Suppressor macrophage treated with lipopolysaccharide for 4 hours (primary cell): Measurements from ENCODE around the gene CNKSR3.

Experiments
- DNase-seq: peaks from one replicate; pipeline ENCODE4 v3.0.0-alpha.2; 2020

Gene CNKSR3

DNA sequence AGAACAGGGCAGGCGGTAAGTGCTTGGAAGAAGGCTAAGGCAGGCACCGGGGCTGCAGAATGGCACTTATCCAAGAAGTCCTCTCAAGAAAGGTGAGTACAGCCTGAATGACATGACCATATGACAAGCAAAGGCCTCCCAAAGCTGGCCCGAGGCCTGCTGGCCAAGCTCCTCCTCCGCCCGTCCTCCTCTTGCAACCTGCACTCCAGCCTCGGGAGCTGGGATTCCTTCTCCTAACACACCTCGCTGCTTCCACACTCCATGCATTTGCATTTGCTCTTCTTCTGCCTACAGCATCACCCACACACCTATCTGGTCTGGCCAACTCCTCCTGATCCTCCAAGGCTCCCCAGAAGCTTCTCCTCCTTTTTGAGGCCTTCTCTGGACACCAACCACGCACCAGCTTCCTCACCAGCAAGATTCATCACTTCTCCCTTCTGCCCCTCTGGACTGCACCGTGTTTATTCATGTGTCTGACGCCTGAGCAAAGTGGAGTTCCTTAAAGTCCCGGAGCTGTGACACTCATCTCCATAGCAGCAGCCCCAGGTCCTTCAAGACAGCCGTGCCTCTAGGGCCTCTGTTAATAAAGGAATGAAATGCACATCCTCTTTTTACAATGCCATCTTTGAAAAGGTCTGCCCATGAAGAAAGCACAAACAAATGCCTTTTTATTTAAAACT, 32.3 kb downstream of the CNKSR3 start:
- peak; percentile 72 for DNase-seq

DNA sequence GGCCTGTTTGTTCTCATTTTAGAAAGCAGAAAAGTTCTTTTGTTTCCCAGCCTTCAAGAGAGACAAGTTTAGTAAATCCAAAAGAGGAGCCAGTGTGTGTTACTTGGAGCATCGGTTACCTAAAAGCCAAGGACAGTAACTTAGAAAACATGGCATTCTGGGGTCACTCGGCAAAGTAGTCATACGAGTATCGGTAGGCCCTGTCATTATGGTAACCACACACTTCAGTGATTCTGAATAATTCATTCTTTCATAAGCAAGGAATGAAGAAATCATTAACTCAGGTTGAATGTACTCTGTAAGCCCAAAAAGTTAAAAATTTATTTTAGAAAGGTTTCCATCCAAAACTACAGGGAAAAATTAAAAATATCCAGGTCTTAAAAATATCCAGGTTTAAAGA, 34.0 kb downstream of the CNKSR3 start:
- no peak for DNase-seq

DNA sequence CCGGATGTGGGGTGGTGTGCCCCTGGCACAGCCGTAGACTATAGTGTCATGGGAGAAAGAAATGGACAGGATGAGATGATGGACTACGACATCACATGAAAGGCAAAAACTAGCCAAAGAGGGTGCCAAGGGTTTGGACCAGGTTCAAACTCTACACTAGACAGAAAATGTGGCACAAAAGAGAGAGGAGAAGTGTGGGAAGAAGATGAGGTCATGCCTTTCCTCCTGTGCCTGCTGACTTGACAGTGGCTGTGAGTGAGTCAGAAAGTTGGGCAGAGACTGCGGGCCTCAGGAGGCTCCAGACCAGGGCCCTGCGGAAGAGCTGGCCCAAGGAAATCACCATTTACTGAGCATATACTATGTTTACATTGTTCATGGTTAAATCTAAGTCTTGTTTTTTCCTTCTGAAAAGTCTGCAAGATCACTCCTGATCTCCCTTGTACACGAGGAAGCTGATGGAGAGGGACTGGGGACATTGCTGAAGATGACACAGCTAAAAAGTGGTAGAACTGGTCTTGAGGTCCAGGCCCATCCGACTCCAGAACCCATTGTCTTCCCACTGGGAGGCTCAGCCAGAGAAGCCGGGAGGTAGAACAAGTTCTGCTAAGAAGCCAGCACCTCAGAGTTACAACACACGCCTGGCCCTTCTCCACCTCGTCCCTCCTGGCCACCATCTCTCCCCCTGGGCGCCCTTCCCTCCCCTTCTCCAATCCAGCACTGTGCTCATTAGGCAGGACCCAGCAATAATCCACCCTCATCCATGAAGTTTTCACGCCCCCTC, 35.6 kb downstream of the CNKSR3 start:
- DNase-seq = peak; percentile 70

DNA sequence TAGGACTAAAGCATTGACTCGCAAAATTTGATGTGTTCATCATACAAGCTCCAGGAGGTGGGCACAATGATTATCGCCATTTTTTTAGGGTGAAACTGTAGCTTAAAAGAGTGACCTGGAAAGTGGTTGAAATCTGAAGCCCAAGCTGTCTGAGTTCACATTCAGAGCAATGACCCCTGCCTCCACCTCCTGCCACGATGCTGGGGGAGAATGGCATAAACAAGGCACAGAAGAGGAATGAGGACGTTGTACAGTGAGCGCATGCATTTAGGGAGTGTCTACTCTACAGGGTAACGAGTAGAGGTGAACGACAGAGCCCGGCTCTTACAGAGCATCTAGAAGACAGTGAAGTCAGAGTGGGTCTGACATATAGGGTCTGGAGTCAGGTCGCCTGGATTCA, 37.2 kb downstream of the CNKSR3 start:
- no peak for DNase-seq

DNA sequence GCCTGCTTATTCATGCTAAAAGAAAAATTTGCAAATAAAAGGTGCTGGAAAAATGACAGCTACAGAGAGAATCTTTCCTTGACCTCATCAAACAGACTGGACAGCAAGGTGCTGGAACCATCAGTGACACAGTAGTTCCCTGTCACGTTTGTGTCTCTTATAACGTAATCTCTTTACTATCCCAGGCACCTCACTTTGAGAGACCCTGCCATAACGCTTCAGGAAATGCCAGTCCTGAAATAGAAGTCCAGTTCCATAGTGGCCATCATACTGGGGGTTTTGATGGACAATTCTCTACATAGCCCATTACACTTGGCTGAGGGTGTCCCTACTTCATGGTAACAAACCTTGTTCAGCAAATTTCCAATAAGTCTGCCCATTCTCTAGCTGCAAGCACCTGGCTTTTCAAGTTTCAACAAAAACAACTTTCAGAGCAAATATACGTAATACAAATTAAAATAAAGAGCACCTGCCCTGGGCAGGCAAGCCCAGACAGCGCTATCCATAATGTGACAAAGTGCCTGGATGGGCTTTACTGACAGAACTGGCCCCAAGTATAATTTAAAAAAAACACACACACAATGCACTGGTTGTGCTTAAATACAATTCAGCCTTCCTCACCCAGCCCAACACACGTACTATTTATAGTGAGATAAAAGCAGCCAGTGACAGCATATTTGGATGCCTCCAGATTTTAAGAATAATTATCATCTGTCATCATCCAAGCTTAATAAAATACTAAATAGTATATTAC, 38.7 kb downstream of the CNKSR3 start:
- DNase-seq = no peak

DNA sequence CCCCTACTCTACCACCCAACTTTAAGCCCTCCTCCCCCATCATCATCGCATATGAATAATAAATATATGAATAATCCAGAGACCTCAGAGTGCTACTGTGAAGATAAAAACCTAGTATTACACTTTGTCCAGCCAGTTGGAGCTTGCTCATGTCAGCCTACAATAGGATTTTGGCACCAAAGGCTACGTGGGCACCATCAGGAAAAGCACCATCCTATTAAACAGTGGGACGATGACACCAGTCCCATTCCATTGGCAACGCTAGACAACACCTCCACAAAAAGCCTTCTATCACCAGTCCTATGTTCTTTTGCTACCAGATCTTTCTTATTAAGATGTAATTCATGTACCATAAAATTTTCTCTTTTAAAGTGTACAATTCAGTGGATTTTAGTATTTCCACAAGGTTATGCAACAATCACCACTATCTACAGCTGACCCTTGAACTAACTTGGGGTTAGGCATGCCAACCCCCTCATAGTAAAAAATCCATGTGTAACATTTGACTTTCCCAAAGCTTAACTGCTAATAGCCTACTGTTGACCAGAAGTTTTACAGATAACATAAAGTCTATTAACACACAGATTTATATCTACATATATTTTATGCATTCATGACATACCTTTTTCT, 41.1 kb downstream of the CNKSR3 start:
- no peak for DNase-seq

DNA sequence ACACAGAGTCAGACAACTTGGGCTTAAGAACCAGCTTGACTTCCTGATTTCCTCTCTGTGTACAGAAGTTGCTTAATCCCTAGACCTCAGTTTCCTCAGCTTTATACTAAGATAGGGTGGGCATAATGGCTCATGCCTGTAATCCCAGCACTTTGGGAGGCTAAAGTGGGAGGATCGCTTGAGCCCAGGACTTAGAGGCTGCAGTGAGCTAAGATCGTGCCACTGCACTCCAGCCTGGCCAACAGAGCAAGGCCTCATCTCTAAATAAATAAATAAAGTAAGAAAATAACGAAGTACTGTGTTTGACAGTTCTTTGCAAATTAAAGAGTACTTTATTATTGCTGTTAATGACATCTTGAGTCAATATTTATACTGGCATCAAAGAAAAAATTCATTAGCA, 41.7 kb downstream of the CNKSR3 start:
- DNase-seq = no peak

DNA sequence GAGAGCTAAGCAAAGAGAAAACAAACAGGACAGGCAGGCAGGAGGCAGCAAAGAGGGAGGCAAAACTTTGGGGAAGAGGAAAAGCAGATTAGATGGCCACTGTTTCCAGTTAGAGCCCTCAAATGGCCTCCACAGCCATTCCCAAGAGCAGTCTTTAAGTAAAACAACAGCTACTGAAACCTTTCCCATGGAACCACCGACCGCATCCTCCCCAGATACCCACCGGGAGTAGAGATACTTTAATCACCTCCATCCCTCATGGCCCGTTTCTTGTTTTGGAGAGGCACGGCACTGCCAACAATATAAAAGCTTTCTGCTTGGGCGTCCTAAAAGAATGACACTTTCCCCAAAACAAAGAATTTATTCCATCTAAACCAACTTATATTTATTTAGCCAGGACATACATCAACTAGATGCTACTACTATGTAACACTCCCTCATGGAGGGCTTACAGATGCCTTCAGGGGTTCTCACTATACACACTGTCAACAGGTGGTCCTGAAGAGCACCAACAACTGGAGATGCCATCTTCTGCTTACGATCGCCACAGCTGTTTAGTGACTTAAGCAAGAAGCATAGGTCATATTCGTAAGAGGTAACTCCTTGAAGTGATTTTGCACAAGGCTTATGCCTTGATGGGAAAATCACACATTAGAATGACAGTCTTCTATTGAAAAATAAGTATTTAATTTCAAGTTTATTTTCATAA, 43.4 kb downstream of the CNKSR3 start:
- no peak for DNase-seq

DNA sequence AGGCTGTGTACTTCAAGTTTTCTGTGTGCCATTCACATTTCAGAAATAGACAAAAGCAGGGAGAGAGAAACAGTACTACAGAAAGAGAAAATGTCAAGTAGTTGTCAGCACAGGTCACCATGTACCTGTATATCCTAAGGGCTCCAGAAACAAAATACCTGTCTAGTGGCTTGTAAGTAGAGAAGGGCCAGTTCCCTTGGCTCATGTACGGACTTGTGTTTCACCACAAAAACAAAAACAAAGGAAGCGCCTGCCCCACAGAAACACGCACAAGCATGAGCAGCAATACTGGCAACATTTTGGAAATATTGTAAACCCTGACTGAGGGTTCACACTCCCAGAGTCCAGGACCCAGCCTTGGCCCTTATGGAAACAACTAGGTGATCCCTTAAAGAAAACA, 44.3 kb downstream of the CNKSR3 start:
- DNase-seq = no peak

DNA sequence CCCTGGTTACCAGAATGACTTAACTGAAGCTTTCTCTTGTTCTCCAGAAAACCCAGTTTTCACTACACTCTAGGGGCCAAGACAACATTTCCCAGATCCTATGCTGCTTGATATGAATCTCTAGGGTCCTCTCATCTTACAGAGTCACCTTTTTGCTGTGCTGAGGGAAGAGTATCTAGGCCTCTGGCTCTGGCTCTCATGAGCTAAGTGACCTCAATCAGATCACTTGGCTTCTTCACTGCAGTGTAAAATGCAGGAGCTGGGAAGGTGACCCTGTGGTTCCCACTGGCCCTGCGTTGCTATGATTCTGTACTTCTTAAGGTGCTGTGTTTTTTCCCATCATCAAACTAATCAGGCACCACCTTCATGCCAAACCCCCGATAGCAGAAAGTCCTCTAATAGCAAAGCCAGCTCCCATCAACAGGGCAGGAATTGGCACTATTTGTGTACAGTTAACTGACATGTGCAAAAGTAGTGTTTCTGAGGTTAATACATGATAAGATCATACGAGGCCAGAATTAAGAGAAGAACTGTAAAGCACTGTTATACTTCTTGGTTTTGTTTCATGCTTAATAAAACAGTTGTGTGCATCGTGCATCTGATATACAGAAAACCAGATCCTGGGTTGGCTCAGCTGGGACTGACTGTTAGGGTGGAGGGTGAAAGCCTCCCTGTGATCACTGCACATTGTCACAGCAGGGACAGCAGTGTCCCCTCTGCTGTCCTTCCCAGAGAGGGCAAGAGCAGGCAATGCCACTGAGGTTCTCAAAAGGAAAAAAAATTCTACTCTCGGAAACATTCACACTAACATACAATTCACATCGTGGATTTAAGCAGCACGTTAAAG, 46.7 kb downstream of the CNKSR3 start:
- DNase-seq = no peak

DNA sequence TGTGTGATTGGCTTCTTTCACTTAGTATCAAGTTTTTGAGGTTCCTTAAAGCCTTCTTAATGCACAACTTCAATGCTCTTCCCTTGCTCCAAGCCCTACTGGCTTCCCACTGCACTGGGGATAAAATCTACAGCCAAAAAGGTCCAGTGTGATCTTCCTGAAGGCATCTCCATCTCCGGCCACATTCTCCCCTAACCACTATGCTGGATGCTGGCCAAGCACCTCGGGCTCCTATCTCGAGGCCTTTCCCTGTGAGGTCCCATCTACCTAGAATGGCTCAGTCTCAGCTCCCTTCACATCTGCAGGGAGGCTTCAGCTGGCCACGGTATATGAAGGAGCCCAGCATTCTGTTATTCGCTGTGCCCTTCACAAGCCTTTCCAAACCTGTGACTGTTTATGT, 48.1 kb downstream of the CNKSR3 start:
- DNase-seq = no peak

DNA sequence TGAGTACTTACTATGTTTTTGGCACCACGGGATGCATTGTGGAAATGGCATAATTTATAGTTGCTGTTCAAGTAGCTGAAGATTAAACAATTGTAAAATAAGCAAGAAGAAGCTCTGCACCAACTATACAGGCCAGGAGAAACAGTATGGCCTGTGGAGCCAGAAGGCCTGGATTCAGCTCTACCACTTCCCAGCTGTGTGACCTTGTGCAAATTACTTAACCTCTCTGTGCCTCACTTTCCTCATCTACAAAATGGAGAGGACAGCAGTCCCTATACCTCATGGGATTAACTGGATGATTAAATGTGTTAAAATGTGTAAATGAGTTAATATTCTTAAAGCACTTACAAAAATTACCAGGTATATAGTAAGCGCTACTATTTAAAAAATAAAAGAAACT, 49.1 kb downstream of the CNKSR3 start:
- DNase-seq = no peak

DNA sequence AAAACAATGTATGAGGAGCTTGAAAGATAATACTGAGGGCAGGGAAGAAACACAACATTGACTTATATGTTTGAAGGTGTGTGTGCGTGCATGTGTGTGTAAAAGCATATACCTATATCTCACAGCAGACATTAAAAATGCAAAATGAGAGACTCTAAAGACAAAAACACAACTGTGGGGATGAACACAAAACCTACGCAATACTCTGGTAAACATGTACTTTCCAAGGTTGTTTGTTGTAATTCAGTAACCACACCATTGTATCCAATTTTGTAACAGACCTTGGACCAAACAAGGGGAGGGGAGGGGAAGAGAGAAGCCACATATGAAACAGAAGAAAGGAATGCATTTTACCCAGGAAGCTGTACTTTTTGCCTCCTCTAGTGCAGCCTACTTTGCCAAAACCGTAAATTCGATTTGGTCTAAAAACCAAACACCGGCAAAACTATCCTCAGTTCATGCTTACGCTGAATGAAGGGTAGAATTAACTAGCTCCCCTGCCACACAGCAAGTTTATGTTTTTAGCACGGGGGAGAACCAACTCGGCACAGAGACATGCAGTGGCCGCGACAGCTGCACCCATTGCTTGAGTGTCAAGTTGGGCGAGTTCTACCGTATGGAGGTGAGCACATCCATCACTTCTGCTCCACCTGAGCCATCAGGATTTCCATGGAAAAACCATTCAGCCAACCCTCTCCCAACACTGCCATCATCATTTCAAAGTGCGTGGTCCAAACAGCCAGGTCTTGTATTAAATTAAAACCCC, 50.0 kb downstream of the CNKSR3 start:
- DNase-seq = no peak

DNA sequence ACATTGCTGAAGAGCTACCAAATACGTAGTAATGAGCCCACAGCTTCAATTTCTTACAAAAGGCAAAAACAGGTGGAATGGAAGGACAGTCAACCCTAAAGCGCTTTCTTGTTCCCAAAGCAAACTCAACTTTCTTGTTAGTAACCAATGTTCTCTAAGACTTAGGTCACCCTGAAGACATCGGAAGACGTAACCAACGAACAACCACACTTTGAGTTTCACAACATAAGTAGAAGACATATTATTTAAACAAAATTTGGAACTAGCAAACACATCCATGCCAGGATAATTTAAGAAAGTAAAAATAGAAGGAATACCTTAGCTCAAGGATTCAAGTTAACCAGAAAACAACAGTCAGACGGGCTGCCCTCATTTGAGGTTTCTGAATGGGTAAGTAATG, 51.0 kb downstream of the CNKSR3 start:
- no peak for DNase-seq

DNA sequence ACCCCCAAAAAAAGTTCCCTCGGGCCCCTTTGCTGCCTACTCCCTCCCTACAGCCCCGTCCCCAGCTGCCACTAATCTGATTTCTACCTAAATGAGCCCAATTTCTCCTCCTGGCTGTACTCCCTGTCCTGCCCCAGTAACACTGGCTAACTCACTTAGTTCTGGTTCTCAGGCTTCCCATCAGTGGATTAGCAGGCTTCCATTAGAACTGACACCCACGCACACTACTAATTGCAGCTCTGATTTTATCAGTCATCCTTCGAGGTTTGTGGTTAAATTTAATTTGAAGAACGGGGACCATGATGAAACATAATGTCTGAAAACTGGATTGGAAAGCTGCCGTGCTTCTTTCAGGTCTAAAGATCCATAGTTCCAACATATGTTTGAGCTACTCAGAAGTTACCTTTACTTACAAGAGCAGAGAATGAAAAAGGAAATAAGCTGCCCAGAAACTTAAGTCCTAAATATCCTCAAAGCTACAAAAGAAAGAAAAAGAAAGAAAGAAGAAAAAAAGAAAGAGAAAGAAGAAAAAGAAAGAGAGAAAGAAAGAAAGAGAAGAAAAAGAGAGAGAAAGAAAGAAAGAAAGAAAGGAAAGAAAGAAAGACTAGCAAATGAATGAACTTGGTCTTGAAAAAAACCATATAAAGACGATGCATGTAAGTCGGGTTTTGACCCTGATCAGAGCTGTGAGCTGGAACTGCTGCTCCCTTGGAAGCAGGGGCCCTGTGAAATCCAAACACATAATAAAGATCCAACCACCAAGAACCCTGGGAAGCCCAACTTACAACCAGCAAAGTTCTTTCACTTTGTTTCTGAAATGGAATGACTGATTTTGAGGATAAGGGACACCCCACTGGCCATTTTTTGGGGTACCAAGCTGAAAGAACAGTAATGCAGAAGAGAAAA, 51.7 kb downstream of the CNKSR3 start:
- DNase-seq = no peak

DNA sequence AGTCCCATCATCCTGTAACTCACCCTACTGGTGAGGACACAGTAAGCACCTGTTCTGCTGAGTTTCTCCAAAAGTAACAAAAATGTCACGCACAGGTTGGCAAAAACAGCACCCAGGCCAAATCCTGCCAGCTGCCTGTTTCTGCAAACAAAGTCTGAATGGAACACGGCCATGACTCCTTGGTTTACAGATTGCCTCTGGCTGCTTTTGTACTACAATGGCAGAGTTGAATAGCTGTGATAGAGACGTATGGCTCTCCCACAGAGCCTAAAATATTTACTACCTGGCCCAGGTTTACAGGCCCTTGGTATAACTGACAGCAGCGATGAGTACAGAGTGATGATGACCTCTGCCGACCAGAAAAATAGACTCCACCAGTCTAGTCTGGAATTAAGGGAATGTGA, 52.6 kb downstream of the CNKSR3 start:
- DNase-seq = no peak

DNA sequence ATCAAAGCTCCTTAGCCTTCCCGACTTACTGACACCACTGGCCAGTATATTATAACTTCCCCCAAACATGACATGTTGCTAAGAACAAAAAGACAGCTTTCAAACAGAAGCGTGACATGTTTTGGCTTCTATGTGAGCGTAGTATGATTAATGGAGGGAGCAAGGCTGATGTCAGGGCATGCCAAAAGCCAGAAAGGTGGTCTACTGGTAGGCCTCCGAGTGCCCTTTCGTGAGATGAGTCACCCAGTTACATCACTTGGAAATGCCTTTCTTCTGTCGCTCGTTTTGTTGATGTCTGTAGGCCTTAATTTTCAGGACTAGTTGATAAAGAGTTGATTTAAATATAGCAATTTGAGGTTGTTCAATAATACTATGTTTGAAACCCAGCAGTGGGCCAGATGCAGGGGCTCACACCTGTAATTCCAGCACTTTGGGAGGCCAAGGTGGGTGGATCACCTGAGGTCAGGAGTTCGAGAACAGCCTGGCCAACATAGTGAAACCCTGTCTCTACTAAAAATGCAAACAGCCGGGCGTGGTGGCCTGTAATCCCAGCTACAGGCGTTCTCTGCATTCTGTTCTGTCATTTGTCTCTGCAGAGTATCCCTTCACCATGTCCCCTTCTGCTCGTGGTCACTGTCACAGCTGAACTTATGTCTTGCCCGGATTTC, 53.3 kb downstream of the CNKSR3 start:
- DNase-seq = no peak

DNA sequence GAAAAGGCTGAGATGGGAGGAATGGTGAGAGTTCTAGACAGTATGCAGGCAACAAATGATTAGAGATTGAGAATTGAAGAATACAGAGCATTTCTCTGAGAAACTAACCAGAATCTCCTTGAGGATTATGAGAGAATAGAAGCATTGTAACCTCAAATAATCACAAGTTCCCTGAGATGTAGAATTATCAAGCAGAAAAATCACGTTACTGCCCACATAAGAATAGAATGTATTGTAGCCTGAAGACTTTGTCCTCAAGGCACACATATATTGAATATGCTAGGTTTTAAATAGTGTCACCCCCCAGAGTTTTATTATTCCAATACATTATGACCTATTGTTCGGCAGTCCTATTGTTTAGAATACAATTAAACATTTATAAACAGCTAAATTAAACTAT, 57.2 kb downstream of the CNKSR3 start:
- no peak for DNase-seq

DNA sequence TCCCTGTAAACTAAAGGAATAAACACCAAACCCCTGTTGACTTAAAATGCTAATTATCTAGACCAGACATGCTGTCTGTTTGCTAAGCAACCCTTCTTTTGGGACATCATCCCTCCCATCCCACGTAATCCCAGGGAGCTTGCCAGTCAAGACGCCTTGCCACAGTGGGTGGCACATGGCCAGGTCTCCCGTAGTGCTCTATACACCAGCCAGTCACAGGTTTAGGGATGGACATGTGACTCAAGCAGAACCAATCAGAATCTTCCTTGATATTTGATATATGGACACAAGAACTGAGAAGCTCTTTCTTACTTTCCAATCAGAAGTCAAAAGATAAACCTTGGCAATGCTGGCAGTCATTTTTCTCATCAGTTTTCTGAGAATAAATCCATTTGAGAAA, 60.0 kb downstream of the CNKSR3 start:
- no peak for DNase-seq
